ENCODE data around the gene WNT2.
"Not testable (repeated sequence)": the region's sequence is repeated elsewhere in the genome, so short reads cannot be mapped to it uniquely, and the experiment has no call there.

The WNT2 gene

DNA sequence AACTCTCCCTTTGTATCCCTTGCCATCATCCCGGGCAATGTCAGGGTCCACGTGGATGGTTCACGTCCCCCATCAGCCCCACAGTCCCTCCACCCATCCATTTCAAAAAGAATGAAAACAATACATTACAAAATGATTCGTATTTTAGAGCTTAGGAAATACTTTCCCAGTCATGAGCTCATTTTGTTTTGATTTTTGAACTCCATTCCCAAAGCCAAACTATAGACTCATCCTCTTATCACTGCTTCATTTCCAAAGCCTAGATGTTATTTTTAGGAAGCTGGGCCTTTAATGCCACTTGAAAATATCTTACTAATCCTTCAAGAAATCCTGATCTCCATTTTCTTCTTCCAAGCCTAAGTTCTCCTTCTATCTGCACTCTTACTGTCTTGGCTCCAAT, 72.1 kb downstream of the WNT2 start:
- no peak for DNase-seq (ENCODE audit: low spot score)
- Histone ChIP-seq H3K4me3 (no peak overlapping the region), H3K27ac (no peak overlapping the region)
- TF ChIP-seq, protein P1, sequence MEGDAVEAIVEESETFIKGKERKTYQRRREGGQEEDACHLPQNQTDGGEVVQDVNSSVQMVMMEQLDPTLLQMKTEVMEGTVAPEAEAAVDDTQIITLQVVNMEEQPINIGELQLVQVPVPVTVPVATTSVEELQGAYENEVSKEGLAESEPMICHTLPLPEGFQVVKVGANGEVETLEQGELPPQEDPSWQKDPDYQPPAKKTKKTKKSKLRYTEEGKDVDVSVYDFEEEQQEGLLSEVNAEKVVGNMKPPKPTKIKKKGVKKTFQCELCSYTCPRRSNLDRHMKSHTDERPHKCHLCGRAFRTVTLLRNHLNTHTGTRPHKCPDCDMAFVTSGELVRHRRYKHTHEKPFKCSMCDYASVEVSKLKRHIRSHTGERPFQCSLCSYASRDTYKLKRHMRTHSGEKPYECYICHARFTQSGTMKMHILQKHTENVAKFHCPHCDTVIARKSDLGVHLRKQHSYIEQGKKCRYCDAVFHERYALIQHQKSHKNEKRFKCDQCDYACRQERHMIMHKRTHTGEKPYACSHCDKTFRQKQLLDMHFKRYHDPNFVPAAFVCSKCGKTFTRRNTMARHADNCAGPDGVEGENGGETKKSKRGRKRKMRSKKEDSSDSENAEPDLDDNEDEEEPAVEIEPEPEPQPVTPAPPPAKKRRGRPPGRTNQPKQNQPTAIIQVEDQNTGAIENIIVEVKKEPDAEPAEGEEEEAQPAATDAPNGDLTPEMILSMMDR (IDR thresholded peaks at IDR 0.05) = no peak

DNA sequence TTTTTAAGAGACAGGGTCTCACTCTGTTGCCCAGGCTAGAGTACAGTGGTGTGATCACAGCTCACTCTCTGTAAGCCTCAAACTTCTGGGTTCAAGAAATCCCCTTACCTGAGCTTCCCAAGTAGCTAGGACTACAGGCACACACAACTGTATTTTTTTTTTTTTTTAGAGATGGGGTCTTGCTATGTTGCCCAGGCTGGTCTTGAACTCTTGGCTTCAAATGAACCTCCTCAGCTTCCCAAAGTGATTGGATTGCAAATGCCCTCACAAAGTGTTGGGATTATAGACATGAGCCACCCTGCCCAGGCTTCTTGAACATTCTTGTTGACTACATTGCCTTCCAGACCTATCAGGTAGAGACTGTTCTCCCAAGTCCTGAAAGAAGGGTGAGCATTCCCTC, 72.6 kb downstream of the WNT2 start:
- TF ChIP-seq, protein P1 (IDR thresholded peaks at IDR 0.05) = no peak
- H3K4me3 ChIP-seq = no peak overlapping the region

DNA sequence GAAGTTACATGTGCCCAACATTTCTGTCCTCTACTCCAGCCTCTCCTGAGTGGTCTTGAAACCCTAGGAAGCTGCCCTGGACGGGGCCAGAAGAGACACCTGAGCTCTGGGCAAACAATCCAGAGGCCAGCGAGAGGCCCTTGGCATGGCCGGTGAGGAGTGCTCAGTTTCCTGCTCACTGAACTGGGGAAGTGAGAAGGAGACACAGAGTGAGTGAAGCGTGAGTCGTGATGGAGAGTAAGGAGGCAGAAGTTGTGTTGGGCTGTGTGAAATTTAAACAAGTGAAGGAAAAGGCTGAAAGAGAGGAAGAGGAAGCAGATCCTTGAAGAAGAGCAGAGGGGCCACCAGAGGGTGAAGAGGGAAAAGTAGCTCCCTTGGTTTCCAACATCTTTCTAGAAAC, 73.2 kb downstream of the WNT2 start:
- TF ChIP-seq, protein P1 (IDR thresholded peaks at IDR 0.05) = no peak
- DNase-seq (ENCODE audit: low spot score) = no peak
- Histone ChIP-seq H3K4me3 (no peak overlapping the region), H3K27ac (no peak overlapping the region)

More for the DNA sequence above, 72.6 kb downstream of the WNT2 start:
- H3K27ac ChIP-seq = no peak overlapping the region
- DNase-seq (ENCODE audit: low spot score) = no peak

DNA sequence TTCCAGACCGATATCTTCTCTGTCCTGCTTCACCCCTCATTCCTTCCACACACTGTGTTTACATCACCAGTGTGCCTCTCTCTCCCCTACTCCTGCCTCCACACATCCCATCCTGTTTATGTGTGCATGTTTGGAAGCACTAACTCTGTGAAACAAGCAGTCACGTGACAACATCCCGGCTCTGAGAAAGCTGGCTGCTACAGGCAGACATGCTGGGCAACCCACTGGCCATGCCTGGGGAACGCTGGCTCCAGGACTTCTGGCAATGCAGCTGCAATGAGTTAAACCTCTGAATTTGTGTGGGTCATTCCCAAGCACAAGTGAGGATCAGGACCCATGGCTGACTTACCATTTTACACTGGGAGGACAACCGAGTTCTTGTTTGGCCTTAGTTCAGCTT, 74.0 kb downstream of the WNT2 start:
- TF ChIP-seq, protein P1 (IDR thresholded peaks at IDR 0.05) = no peak
- Histone ChIP-seq H3K27ac (no peak overlapping the region), H3K4me3 (no peak overlapping the region)
- no peak for DNase-seq (ENCODE audit: low spot score)

DNA sequence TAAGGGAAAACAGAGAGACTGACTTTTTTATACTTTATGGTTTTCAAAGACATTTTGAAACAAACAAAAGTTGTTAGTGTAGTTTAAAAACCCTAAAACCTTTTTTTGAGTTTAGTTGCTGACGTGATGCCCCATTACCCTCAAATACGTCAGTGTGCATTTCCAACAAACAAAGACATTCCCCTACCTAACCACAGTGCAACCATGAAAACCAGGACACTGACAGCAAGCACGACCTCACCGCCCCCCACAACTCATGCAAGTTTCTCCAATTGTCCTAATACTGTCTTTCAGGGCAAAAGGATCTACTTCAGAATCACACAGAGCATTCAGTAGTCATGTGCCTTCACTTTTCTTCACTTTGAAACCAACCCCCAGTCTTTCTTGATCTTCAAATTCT, 75.0 kb downstream of the WNT2 start:
- no peak for DNase-seq (ENCODE audit: low spot score)
- TF ChIP-seq, protein P1 (IDR thresholded peaks at IDR 0.05) = no peak

DNA sequence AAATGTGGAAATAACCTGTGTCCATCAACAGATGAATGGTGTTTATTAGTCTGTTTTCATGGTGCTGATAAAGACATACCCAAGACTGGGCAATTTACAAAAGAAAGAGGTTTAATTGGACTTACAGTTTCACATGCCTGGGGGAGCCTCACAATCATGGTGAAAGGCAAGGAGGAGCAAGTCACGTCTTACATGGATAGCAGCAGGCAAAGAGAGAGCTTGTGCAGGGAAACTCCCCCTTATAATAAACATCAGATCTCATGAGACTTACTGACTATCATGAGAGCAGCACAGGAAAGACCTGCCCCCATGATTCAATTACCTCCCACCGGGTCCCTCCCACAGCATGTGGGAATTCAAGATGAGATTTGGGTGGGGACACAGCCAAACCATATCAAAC, 77.2 kb downstream of the WNT2 start:
- H3K4me3 ChIP-seq; H3K27ac ChIP-seq; DNase-seq (ENCODE audit: low spot score): not testable (repeated sequence)

More for the DNA sequence above, 75.0 kb downstream of the WNT2 start:
- H3K4me3 ChIP-seq = no peak overlapping the region
- H3K27ac ChIP-seq = no peak overlapping the region

DNA sequence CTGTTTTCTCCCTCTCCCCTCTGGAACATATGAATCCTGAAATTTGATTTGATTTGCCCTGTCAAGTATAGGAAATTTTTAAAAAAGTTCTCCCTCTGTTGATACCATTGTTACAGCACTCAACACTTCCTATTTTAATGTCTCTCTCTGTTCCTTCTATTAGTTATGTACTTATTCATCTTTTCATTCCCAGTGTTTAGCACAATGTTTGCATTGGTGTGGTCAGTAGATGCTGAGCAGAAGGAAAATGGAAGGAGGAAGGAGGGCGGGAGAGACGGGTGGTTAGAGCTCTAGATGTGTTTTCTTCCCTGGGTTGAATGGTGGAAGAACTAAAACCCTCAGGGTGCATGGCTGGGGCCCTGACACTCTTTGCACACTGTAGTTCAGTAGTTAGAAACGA, 79.5 kb downstream of the WNT2 start:
- no peak for DNase-seq (ENCODE audit: low spot score)

More for the DNA sequence above, 79.5 kb downstream of the WNT2 start:
- Histone ChIP-seq H3K27ac (no peak overlapping the region), H3K4me3 (no peak overlapping the region)
- TF ChIP-seq, protein P1 (IDR thresholded peaks at IDR 0.05) = no peak
